Endothelial cell (in vitro differentiated cells): ENCODE measurements around the gene IYD. TPM values are rescaled to one million over a fixed set of nuclear protein-coding genes. Genes with fewer than 3 reads are reported as not detected.

Experiments
- DNase-seq: peaks from one replicate; pipeline ENCODE4 v3.0.0; 2021; ENCODE audit warnings: low spot score
- H3K27ac Mint-ChIP-seq: one replicate; pipeline ENCODE4 v1.8.0; 2021; ENCODE audit warnings: mixed read lengths, inconsistent platforms; ENCODE audit not compliant: unreplicated experiment
- H3K27me3 Mint-ChIP-seq: one replicate; pipeline ENCODE4 v1.8.0; 2021; ENCODE audit warnings: mild to moderate bottlenecking, moderate library complexity, mixed read lengths, inconsistent platforms; ENCODE audit not compliant: unreplicated experiment
- H3K36me3 Mint-ChIP-seq: one replicate; pipeline ENCODE4 v1.8.0; 2021; ENCODE audit warnings: mild to moderate bottlenecking, low read depth, mixed read lengths, inconsistent platforms; ENCODE audit not compliant: unreplicated experiment
- H3K4me1 Mint-ChIP-seq: one replicate; pipeline ENCODE4 v1.8.0; 2021; ENCODE audit warnings: mild to moderate bottlenecking, mixed read lengths, inconsistent platforms; ENCODE audit not compliant: unreplicated experiment
- H3K4me3 Mint-ChIP-seq: one replicate; pipeline ENCODE4 v1.8.0; 2021; ENCODE audit warnings: mild to moderate bottlenecking, mixed read lengths, inconsistent platforms; ENCODE audit not compliant: unreplicated experiment
- H3K9me3 Mint-ChIP-seq: one replicate; pipeline ENCODE4 v1.8.0; 2021; ENCODE audit warnings: mixed read lengths, inconsistent platforms; ENCODE audit not compliant: unreplicated experiment
- CTCF ChIP-seq: fragments of 200-600 bp; sonication (generic); IDR thresholded peaks from one replicate; pipeline ENCODE4 v1.5.0; 2021; ENCODE audit warnings: antibody characterized with exemption; ENCODE audit not compliant: unreplicated experiment
- total RNA-seq: library from RNA; stranded (reverse); fragmentation: NEBNext Ultra II Directional; extraction: Animal tissue kit (Norgen Biotek cat#: 25700); gene quantifications from one replicate; pipeline ENCODE4 v1.2.1, GENCODE V29; 2021; ENCODE audit not compliant: unreplicated experiment

The IYD gene
- total RNA-seq, 1 donor from 2014 or later: not detected

GRCh38 chr6:150361876-150362275, 6.9 kb upstream of the IYD start:
- H3K27me3 Mint-ChIP-seq: no peaks in the 10 kb centered on the region
- no peak for TF ChIP-seq CTCF
- no peaks in the 10 kb centered on the region for H3K9me3 Mint-ChIP-seq
- H3K36me3 Mint-ChIP-seq: no peaks in the 10 kb centered on the region
- H3K27ac Mint-ChIP-seq: no peak overlapping the region
- H3K4me1 Mint-ChIP-seq: peaks cover 6% of the 10 kb centered on the region
- no peak overlapping the region for H3K4me3 Mint-ChIP-seq
- DNase-seq: no peak

- H3K27ac Mint-ChIP-seq: no peak overlapping the region
- no peak overlapping the region for H3K4me3 Mint-ChIP-seq
- no peaks in the 10 kb centered on the region for H3K36me3 Mint-ChIP-seq
- peaks cover 6% of the 10 kb centered on the region for H3K4me1 Mint-ChIP-seq
- TF ChIP-seq CTCF: no peak
- DNase-seq: no peak
- H3K9me3 Mint-ChIP-seq: no peaks in the 10 kb centered on the region
- no peaks in the 10 kb centered on the region for H3K27me3 Mint-ChIP-seq
Measured at GRCh38 chr6:150363733-150364132, 5.1 kb upstream of the IYD start.

- Mint-ChIP-seq H3K4me3 (no peak overlapping the region), H3K27ac (no peak overlapping the region), H3K27me3 (no peaks in the 10 kb centered on the region), H3K4me1 (peaks cover 6% of the 10 kb centered on the region), H3K36me3 (no peaks in the 10 kb centered on the region), H3K9me3 (no peaks in the 10 kb centered on the region)
- no peak for DNase-seq
- no peak for TF ChIP-seq CTCF
Measured at GRCh38 chr6:150366118-150366778, 2.6 kb upstream of the IYD start.

GRCh38 chr6:150369408-150369807, 596 bp downstream of the IYD start:
- H3K27ac Mint-ChIP-seq: no peak overlapping the region

More at GRCh38 chr6:150369408-150369807, 596 bp downstream of the IYD start:
- no peaks in the 10 kb centered on the region for H3K4me1 Mint-ChIP-seq
- no peaks in the 10 kb centered on the region for H3K27me3 Mint-ChIP-seq
- no peak for TF ChIP-seq CTCF
- no peaks in the 10 kb centered on the region for H3K36me3 Mint-ChIP-seq
- H3K9me3 Mint-ChIP-seq: no peaks in the 10 kb centered on the region
- H3K4me3 Mint-ChIP-seq: no peak overlapping the region
- DNase-seq: no peak
